ENCODE data around the gene SLC9A9. TPM values are rescaled to one million over a fixed set of nuclear protein-coding genes. Genes with fewer than 3 reads are reported as not detected.

Gene SLC9A9
- total and polyA plus RNA-seq, 10 of the 15 experiments (the other 5 are each of a cell fraction or from before 2014, with no cell fraction given), result 3.5 to 14.2 (median 9.3) TPM

DNA sequence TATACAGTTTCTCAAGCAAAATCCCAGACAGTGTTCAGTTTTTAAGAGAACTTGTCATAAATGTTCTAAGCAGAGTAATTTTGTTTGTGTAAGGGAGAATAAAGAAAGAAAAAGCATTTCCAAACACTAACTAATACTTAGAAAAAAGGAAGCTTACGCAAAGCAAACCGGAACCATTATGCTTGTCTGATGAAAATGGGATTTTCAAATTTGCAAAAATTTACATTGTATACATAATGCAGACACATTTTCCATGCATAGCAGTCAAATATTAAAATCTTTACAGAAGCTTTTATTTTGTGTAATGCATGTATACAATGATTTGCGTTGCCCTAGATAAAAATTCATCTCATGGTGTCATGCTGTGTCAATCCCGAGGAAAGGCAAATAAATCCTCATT, 229.0 kb downstream of the SLC9A9 start:
- POLR2A ChIA-PET, result no interaction called here
- H3K9me3 ChIP-seq (replicated peaks; ENCODE audit: control insufficient read depth, insufficient read depth, low read length), result no peaks in the 10 kb centered on the region; the same call in 2 of the 3 replicates
- H3K27me3 ChIP-seq (replicated peaks in 1 of 2; ENCODE audit: control insufficient read depth in 2 of 2, insufficient read depth in 2 of 2, low read length in 1 of 2), result no peaks in the 10 kb centered on the region
- H2AFZ ChIP-seq (ENCODE audit: control insufficient read depth, low read depth, low read length), result no peak overlapping the region
- intact Hi-C loops (cut with micrococcal nuclease; ENCODE audit: unreplicated experiment) (no loop called here), in situ Hi-C loops (cut with MboI) (no loop called here)
- RAD21 ChIA-PET (ENCODE audit: unreplicated experiment), result no interaction called here
- WGBS (ENCODE audit: insufficient coverage, insufficient replicate concordance, low lambda C conversion rate, missing lambda C conversion rate), result 98% methylated on average over 4 of the region's 4 CpGs
- ATAC-seq, result no peak
- H3K36me3 ChIP-seq (ENCODE audit: control insufficient read depth in 2 of 2, insufficient read depth in 2 of 2, low read length in 1 of 2), result no peaks in the 10 kb centered on the region
- no peak overlapping the region for H3K27ac ChIP-seq (ENCODE audit: control insufficient read depth, insufficient read depth)
- H3K4me1 ChIP-seq (ENCODE audit: control insufficient read depth, insufficient read depth, low read length), result no peaks in the 10 kb centered on the region
- DNase-seq (ENCODE audit: low read depth, low spot score), result no peak
- CTCF ChIA-PET, result interaction anchor here (1.5 kb wide), 1 partner anchor 55 kb away, joined by 3 read pairs; no protein-coding TSS in a partner anchor
- no peaks in the 10 kb centered on the region for H3K79me2 ChIP-seq (ENCODE audit: control insufficient read depth, insufficient read depth, low read length)
- no peak overlapping the region for H3K4me3 ChIP-seq
- SMC1A ChIA-PET (ENCODE audit: uncharacterized antibody, unreplicated experiment), result interaction anchor here (1.1 kb wide), 1 partner anchor 60 kb away, joined by 3 read pairs; no protein-coding TSS in a partner anchor
- H3K9ac ChIP-seq (ENCODE audit: control insufficient read depth, insufficient read depth, low read length), result no peak overlapping the region
- BruUV-seq (replicated peaks), result no TSS peak
- H4K20me1 ChIP-seq (ENCODE audit: control insufficient read depth, insufficient read depth), result no peaks in the 10 kb centered on the region
- no peak overlapping the region for H3K4me2 ChIP-seq (ENCODE audit: control insufficient read depth, insufficient read depth)
- TF ChIP-seq SIN3A (IDR thresholded peaks at IDR 0.05; ENCODE audit: low read depth, low read length) (no peak), IKZF1 (conservative IDR thresholded peaks at IDR 0.05) (no peak), EGR1 (IDR thresholded peaks at IDR 0.05; ENCODE audit: borderline replicate concordance in 1 of 2, low read depth in 2 of 2, low read length in 2 of 2) (no peak), MYC (IDR thresholded peaks at IDR 0.05; ENCODE audit: insufficient read depth, insufficient read length, insufficient replicate concordance, low read length, severe bottlenecking) (no peak), KLF5 (IDR thresholded peaks at IDR 0.05; ENCODE audit: partially characterized antibody) (no peak), SMAD1 (IDR thresholded peaks at IDR 0.05; ENCODE audit: low read depth, partially characterized antibody) (no peak), CHD4 (IDR thresholded peaks at IDR 0.05) (no peak), IRF4 (IDR thresholded peaks at IDR 0.05; ENCODE audit: low read depth, low read length) (no peak), BMI1 (IDR thresholded peaks at IDR 0.05; ENCODE audit: borderline replicate concordance) (no peak)
- TF ChIP-seq, protein P1, sequence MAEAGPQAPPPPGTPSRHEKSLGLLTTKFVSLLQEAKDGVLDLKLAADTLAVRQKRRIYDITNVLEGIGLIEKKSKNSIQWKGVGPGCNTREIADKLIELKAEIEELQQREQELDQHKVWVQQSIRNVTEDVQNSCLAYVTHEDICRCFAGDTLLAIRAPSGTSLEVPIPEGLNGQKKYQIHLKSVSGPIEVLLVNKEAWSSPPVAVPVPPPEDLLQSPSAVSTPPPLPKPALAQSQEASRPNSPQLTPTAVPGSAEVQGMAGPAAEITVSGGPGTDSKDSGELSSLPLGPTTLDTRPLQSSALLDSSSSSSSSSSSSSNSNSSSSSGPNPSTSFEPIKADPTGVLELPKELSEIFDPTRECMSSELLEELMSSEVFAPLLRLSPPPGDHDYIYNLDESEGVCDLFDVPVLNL (IDR thresholded peaks at IDR 0.05; ENCODE audit: low read depth, low read length), result no peak
- TF ChIP-seq, protein P2, sequence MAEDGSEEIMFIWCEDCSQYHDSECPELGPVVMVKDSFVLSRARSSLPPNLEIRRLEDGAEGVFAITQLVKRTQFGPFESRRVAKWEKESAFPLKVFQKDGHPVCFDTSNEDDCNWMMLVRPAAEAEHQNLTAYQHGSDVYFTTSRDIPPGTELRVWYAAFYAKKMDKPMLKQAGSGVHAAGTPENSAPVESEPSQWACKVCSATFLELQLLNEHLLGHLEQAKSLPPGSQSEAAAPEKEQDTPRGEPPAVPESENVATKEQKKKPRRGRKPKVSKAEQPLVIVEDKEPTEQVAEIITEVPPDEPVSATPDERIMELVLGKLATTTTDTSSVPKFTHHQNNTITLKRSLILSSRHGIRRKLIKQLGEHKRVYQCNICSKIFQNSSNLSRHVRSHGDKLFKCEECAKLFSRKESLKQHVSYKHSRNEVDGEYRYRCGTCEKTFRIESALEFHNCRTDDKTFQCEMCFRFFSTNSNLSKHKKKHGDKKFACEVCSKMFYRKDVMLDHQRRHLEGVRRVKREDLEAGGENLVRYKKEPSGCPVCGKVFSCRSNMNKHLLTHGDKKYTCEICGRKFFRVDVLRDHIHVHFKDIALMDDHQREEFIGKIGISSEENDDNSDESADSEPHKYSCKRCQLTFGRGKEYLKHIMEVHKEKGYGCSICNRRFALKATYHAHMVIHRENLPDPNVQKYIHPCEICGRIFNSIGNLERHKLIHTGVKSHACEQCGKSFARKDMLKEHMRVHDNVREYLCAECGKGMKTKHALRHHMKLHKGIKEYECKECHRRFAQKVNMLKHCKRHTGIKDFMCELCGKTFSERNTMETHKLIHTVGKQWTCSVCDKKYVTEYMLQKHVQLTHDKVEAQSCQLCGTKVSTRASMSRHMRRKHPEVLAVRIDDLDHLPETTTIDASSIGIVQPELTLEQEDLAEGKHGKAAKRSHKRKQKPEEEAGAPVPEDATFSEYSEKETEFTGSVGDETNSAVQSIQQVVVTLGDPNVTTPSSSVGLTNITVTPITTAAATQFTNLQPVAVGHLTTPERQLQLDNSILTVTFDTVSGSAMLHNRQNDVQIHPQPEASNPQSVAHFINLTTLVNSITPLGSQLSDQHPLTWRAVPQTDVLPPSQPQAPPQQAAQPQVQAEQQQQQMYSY (CRISPR knock-in tag; IDR thresholded peaks at IDR 0.05), result no peak
- no peak for FAIRE-seq
